GM19455 (cell line): ENCODE results near the gene MEGF6.
"Not testable (repeated sequence)": the region's sequence is repeated elsewhere in the genome, so short reads cannot be mapped to it uniquely, and the experiment has no call there.

ENCODE experiments used
- ATAC-seq: cut with Tn5 transposase; IDR thresholded peaks from one replicate; pipeline ENCODE4 v1.9.1; 2021; ENCODE audit not compliant: unreplicated experiment

Gene MEGF6

GRCh38 chr1:3630161-3630611 is 18.9 kb upstream of the MEGF6 start:
- ATAC-seq: no peak

GRCh38 chr1:3629561-3630160 is 18.4 kb upstream of the MEGF6 start:
- no peak for ATAC-seq

GRCh38 chr1:3628445-3628844 is 17.1 kb upstream of the MEGF6 start:
- ATAC-seq: no peak

- no peak for ATAC-seq
These were observed 16.4 kb upstream of the MEGF6 start for GRCh38 chr1:3627515-3628253.

- ATAC-seq: no peak
These were observed 14.7 kb upstream of the MEGF6 start for GRCh38 chr1:3626025-3626424.

- ATAC-seq: peak; percentile 18
These were observed 14.0 kb upstream of the MEGF6 start for GRCh38 chr1:3625151-3625907.

- ATAC-seq: peak; percentile 92
These were observed 13.2 kb upstream of the MEGF6 start, which contains the start of gene TPRG1L for GRCh38 chr1:3624200-3625136. Gene TPRG1L (plus strand): TSS chr1:3625015. CDS start chr1:3625073, 58 bp downstream.

GRCh38 chr1:3623441-3624199 is 12.3 kb upstream of the MEGF6 start:
- ATAC-seq: no peak

- not testable (repeated sequence) for ATAC-seq
These were observed 10.8 kb upstream of the MEGF6 start for GRCh38 chr1:3622102-3622501.

GRCh38 chr1:3621151-3621671 is 9.9 kb upstream of the MEGF6 start:
- ATAC-seq: not testable (repeated sequence)

- no peak for ATAC-seq
These were observed 9.4 kb upstream of the MEGF6 start for GRCh38 chr1:3620708-3621107.

- no peak for ATAC-seq
These were observed 7.8 kb upstream of the MEGF6 start for GRCh38 chr1:3618881-3619671.

GRCh38 chr1:3618531-3618880 is 7.2 kb upstream of the MEGF6 start:
- ATAC-seq: no peak

GRCh38 chr1:3617806-3618345 is 6.6 kb upstream of the MEGF6 start:
- ATAC-seq: no peak

GRCh38 chr1:3616861-3617260 is 5.6 kb upstream of the MEGF6 start:
- no peak for ATAC-seq

GRCh38 chr1:3614755-3615742 is 3.7 kb upstream of the MEGF6 start:
- no peak for ATAC-seq

GRCh38 chr1:3612123-3612522 is 815 bp upstream of the MEGF6 start:
- no peak for ATAC-seq
